IPS-15b (cell line): ENCODE measurements around the gene ACAP2.
"Not testable (repeated sequence)": the region's sequence is repeated elsewhere in the genome, so short reads cannot be mapped to it uniquely, and the experiment has no call there.

Source experiments
- H3K27me3 ChIP-seq: one replicate; pipeline ENCODE4 v1.6.1; 2013; ENCODE audit warnings: low read length; ENCODE audit not compliant: control insufficient read depth, insufficient read depth
- H3K36me3 ChIP-seq: one replicate; pipeline ENCODE4 v1.6.1; 2013; ENCODE audit warnings: low read length; ENCODE audit not compliant: control insufficient read depth, insufficient read depth
- H3K4me1 ChIP-seq: one replicate; pipeline ENCODE4 v1.6.1; 2013; ENCODE audit warnings: mild to moderate bottlenecking, low read length; ENCODE audit not compliant: control insufficient read depth, insufficient read depth
- H3K4me3 ChIP-seq: one replicate; pipeline ENCODE4 v1.5.1; 2013; ENCODE audit warnings: low read depth, low read length
- H3K9ac ChIP-seq: one replicate; pipeline ENCODE4 v1.6.1; 2013; ENCODE audit warnings: low read depth, mild to moderate bottlenecking, low read length
- H3K9me3 ChIP-seq: one replicate; pipeline ENCODE4 v1.6.1; 2013; ENCODE audit warnings: mild to moderate bottlenecking, low read length; ENCODE audit not compliant: control insufficient read depth, insufficient read depth

Gene ACAP2

DNA sequence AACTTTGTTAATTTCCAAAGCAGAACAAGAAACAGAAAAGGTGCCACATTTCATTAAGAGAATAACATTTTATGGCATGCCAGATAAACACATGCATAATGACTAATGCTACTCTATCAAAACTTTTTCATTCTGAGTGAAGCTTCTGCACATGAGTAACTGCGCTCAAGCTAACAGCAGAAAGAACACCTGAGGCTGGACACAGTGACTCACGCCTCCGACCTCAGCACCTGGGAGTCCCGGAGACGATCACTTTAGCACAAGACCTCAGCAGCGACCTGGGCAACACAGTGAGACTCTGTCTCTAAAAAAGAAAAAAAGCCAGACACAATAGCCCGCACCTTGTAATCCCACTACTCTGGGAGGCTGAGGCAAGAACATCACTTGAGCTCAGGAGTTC lies 70.6 kb downstream of the ACAP2 start:
- no peaks in the 10 kb centered on the region for H3K4me1 ChIP-seq
- no peak overlapping the region for H3K4me3 ChIP-seq
- no peaks in the 10 kb centered on the region for H3K36me3 ChIP-seq
- no peak overlapping the region for H3K9ac ChIP-seq
- H3K27me3 ChIP-seq, result no peaks in the 10 kb centered on the region
- no peaks in the 10 kb centered on the region for H3K9me3 ChIP-seq

DNA sequence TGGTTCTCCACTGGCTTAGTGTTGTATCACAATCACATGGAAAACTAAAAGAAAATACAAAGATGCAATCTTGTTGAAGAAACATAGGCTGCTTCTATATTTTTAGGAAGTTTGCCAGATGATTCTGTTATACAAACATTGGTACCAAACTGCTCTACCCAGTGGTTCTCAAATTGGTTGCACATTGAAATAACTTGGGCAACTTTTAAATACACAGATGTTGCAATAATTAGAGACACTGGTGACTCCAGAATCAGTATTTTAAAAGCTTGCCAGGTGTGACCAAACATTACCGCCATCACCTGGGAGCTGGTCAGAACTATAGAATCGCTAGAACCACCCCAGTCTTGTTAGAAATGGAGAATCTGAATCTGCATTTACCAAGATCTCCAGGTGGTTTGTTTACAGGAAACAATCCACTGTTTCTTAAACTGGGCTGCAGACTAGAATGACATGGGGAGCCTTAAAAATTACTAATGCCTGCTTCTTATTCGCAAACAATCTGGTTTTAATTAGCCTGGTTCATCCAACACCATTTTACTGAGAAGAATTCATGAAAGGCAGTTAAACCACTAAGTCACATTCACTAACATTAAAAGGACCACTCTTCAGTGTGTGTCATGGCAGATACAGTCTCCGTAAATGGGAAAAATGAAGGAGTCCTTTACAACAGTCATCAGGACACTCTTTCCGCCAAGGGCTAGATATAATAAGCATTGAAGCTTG lies 76.5 kb downstream of the ACAP2 start:
- H3K4me3 ChIP-seq, result no peak overlapping the region
- no peaks in the 10 kb centered on the region for H3K27me3 ChIP-seq
- no peaks in the 10 kb centered on the region for H3K36me3 ChIP-seq
- H3K9ac ChIP-seq, result no peak overlapping the region
- H3K9me3 ChIP-seq, result no peaks in the 10 kb centered on the region
- H3K4me1 ChIP-seq, result no peaks in the 10 kb centered on the region

DNA sequence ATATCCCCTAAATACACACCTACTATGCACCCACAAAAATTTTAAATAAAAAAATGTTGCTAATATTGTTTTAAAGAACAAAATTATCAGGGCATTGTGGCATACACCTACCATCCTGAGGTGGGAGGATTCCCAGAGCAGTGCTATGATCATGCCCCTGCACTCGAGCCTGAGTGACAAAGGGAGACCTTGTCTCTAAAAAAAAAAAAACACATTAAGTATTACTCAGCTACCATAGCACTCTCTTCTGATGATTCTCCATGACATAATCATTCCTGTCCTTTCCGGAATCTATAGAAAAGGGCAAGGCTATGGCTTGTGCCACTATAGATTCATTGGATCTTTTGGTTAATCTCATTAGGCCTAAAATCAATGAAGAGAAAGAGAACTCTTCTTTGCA lies 77.4 kb downstream of the ACAP2 start:
- Histone ChIP-seq H3K27me3 (no peaks in the 10 kb centered on the region), H3K4me3 (no peak overlapping the region), H3K4me1 (no peaks in the 10 kb centered on the region), H3K9ac (no peak overlapping the region), H3K9me3 (no peaks in the 10 kb centered on the region), H3K36me3 (no peaks in the 10 kb centered on the region)

DNA sequence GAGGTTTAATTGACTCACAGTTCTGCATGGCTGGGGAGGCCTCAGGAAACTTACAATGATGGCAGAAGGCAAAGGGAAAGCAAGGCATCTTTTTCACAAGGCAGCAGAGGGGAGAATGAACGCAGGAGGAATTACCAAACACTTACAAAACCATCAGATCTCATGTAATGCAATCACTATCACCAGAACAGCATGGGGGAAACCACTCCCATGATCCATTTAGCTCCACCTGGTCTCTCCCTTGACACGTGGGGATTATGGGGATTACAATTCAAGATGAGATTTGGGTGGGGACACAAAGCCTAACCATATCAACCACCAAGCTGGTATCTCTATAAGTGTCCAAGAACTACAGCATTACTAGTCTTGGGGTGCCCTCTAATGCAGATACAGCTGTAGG lies 85.0 kb downstream of the ACAP2 start:
- H3K4me1 ChIP-seq, H3K9me3 ChIP-seq, H3K4me3 ChIP-seq, H3K9ac ChIP-seq, H3K36me3 ChIP-seq, H3K27me3 ChIP-seq: not testable (repeated sequence)

DNA sequence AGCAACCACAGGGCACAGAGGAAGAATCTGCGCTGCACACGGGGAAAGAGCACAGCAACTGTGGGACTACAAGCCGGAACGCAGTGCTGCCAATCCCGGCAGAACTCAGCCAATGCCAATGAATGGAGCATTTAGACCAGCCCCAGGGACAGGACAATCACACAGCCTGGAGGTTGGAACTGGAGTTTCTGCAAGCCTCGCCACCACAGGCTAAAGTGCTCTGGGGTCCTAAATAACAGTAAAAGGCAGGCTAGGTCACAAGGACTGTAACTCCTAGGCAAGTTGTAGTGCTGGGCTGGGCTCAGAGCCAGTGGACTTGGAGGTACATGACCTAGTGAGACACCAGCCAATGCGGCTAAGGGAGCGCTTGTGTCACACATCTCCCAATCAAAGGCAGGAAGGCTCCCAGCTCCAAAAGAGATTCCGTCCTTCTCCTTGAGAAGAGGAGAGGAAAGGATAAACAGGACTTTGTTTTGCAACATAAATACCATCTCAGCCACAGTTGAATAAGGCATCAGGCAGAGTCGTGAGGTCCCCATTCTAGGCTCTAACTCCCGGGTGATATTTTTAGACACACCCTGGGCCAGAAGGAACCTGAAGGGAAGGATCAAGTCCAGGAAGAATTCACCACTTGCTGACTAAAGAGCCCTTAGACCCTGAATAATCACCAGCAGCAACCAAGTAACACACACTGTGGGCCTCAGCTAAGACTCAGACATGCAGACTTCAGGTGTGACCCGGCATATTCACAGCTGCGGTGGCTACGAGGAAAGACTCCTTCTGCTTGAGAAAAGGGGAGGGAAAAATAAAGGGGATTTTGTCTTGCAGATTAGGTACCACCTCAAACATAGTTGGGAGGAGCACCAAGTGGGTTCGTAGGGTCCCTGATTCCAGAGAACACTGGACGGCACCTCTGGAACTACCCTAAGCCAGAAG lies 86.4 kb downstream of the ACAP2 start:
- Histone ChIP-seq H3K4me1 (peaks cover 6% of the 10 kb centered on the region), H3K36me3 (no peaks in the 10 kb centered on the region), H3K9ac (no peak overlapping the region), H3K9me3 (no peaks in the 10 kb centered on the region), H3K4me3 (no peak overlapping the region), H3K27me3 (no peaks in the 10 kb centered on the region)

DNA sequence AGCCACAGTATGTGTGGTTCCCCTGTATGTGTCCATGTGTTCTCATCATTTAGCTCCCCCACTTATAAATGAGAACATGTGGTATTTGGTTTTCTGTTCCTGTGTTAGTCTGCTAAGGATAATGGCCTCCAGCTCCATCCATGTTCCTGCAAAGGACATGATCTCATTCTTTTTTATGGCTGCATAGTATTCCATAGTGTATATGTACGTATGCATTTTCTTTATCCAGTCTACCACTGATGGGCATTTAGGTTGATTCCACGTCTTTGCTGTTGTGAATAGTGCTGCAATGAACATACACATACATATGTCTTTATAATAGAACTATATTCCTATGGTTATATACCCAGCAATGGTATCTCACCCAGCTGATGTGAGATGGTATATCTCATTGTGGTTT lies 88.8 kb downstream of the ACAP2 start:
- not testable (repeated sequence) for H3K9ac ChIP-seq, H3K4me3 ChIP-seq, H3K9me3 ChIP-seq, H3K36me3 ChIP-seq, H3K4me1 ChIP-seq, H3K27me3 ChIP-seq

DNA sequence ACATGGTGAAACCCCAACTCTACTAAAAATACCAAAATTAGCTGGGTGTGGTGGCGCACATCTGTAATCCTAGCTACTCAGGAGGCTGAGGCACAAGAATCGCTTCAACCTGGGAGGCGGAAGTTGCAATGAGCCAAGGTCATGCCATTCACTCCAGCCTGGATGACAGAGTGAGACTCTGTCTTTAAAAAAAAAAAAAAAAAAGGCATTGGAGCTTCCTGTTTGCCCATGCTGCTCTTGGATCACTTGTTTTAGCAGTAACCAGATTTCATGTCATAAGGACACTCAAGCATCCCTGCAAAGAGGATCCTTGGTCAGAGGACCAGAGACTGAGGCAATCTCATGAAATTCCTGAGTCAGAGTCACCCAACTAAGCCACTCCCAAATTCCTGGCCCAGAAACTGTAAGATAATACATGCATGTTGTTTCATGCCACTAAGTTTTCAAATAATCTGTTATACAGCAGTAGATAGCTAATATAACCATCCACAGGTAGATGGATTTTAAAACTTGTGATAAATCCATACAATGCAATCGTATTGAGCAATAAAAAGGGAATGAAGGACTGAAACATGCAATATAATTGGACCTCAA lies 89.8 kb downstream of the ACAP2 start:
- H3K4me3 ChIP-seq, result no peak overlapping the region
- H3K9me3 ChIP-seq, result no peaks in the 10 kb centered on the region
- peaks cover 6% of the 10 kb centered on the region for H3K4me1 ChIP-seq
- no peaks in the 10 kb centered on the region for H3K27me3 ChIP-seq
- H3K36me3 ChIP-seq, result no peaks in the 10 kb centered on the region
- no peak overlapping the region for H3K9ac ChIP-seq

DNA sequence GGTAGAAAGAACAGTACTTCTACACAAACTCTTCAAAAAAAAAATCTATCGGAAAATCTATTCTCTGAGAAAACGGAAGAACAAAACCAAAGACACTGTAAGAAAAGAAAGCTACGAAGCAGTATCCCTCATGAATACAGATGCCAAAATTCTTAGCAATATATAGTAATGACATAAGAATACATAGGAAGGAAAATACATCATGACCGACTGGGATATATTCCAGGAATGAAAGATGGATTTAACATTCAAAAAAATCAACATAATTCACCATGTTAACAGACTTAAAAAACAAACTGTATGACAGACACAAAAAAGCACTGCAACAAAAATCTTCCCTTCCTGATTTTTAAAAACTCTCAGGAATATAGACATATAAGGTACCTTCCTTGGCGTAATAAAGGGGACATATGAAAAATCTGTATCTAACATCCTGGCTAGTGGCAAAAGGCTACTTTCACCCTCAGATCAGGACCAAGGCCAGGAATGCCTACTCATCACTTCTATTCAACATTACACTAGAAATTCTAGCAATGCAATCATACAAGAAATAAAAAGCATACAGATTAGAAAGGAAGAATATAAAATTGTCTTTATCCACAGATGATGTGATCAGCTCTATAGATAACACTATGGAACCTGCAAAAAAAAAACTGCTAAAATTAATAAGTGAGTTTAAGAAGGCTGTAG lies 94.2 kb downstream of the ACAP2 start:
- Histone ChIP-seq H3K36me3 (no peaks in the 10 kb centered on the region), H3K4me3 (no peak overlapping the region), H3K4me1 (no peaks in the 10 kb centered on the region), H3K9ac (no peak overlapping the region), H3K9me3 (no peaks in the 10 kb centered on the region), H3K27me3 (no peaks in the 10 kb centered on the region)

DNA sequence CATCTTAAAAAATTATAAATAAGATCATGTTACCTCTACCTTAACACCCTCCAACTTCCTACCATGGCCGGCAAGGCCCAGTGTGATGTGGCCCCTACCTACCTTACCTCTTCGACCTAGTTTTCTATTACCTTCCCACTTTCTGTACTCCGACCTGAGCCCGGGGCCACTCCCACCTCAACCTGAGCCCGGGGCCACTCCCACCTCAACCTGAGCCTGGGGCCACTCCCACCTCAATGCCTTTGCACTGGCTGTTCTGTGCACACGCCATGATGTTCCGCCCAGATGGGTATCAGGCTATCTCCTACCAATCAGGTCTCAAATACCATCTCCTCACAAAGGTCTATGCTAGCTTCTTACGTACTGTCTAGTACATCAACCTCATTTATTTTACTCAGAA lies 105.1 kb downstream of the ACAP2 start:
- Histone ChIP-seq H3K36me3 (peaks cover 6% of the 10 kb centered on the region), H3K9me3 (no peaks in the 10 kb centered on the region), H3K4me3 (no peak overlapping the region), H3K27me3 (no peaks in the 10 kb centered on the region), H3K9ac (no peak overlapping the region), H3K4me1 (no peaks in the 10 kb centered on the region)

DNA sequence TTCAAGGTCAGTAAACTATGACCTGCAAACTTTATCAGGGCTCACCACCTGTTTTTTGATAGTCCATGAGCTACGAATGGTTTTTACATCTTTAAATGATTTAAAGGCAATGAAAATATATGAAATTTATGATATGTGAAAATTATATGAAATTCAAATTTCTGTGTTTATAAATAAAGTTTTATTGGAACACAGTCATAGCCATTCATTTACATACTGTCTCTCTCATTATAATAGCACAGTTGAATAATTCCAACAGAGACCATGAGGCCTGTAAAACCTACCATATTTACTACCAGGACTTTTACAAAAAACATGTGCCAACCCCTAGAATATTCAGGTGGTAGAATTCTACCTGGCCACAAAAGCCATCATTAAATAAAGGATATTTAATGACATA lies 107.9 kb downstream of the ACAP2 start:
- no peaks in the 10 kb centered on the region for H3K36me3 ChIP-seq
- no peaks in the 10 kb centered on the region for H3K27me3 ChIP-seq
- no peaks in the 10 kb centered on the region for H3K9me3 ChIP-seq
- H3K4me1 ChIP-seq, result no peaks in the 10 kb centered on the region
- H3K4me3 ChIP-seq, result no peak overlapping the region
- H3K9ac ChIP-seq, result no peak overlapping the region

DNA sequence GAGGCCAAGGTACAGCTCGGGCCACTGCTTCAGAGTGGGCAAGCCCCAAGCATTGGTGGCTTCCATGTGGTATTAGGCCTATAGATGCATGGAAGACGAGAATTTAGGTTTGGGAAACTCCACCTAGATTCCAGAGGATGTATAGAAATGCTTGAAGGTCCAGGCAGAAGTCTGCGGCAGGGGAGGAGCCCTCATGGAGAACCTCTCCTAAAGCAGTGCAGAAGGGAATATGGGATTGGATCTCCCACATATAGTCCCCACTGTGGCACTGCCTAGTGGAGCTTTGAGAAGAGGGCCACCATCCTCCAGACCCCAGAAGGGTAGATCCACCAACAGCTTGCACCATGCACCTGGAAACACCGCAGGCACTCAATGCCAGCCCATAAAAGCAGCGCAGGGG lies 123.8 kb downstream of the ACAP2 start:
- Histone ChIP-seq H3K4me3 (no peak overlapping the region), H3K9me3 (peaks cover 11% of the 10 kb centered on the region), H3K9ac (no peak overlapping the region), H3K4me1 (no peaks in the 10 kb centered on the region), H3K36me3 (peaks cover 5% of the 10 kb centered on the region), H3K27me3 (no peaks in the 10 kb centered on the region)
